GM18951 (cell line): Measurements from ENCODE around the gene ATXN7L2.
"Not testable (repeated sequence)": the region's sequence is repeated elsewhere in the genome, so short reads cannot be mapped to it uniquely, and the experiment has no call there.

ENCODE experiments used
- POLR2A ChIP-seq: IDR thresholded peaks from 4 replicates; pipeline ENCODE4 v1.6.1; 2011; ENCODE audit warnings: mild to moderate bottlenecking; ENCODE audit not compliant: insufficient read length, insufficient read depth; ENCODE audit errors: extremely low read depth
- in situ Hi-C: fragments of 300-500 bp; cut with MboI; formaldehyde crosslinking; loops from one replicate; pipeline ENCODE4 v1.12.0; 2022; ENCODE audit warnings: low sequenced_read_pairs, mixed read lengths, inconsistent platforms; ENCODE audit not compliant: unreplicated experiment

Gene ATXN7L2

GRCh38 chr1:109466452-109467300, 17.0 kb upstream of the ATXN7L2 start, which contains the start of gene SYPL2:
Gene SYPL2, plus strand, starts transcription at chr1:109466546. Its CDS starts 298 bp downstream, at chr1:109466844.
- TF ChIP-seq POLR2A: no peak
- in situ Hi-C loops: no loop called here

DNA sequence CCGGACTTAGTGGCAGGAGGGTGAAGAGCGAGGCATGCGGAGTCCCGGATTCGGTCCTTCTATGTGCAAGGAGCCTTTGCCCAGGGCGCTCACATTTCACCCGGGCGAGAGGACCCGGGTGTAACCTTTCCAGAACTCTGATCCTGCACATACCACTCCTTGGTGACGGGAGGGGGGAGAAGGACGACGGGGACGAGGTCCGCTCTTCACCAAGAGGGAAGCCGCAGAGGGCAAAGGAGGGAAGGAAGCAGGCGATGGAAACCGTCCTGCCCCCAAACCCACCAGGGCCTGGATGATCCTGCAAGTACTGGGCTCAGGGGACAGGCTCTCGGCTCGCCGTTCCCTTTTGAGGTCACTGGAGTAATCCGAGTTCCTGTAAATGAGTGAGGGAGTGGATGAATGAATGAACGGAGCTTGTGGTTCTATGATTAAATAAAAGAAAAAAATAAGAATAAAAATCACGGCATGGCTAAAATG, 16.4 kb upstream of the ATXN7L2 start:
- in situ Hi-C loops: no loop called here
- no peak for TF ChIP-seq POLR2A

GRCh38 chr1:109468061-109468460, 15.6 kb upstream of the ATXN7L2 start:
- in situ Hi-C loops: no loop called here
- no peak for TF ChIP-seq POLR2A

DNA sequence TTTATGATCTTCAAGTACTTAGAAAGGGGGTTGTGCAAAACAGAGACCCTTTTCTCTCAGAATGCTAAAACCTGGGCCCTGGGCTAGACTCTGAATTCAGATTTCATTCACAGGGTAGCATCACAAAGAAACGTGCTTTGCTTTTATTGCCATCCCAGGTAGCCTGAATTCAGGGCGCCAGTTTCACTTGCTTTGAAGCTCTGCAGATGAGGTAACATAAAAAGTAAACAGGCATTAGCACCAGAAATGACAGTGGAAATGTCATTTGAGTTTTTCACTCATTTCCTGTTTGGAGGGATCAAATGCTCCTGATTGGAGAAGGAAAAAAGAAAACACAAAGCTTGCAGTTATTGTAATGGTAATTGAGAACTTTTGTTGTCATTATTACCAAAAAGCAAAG, 14.8 kb upstream of the ATXN7L2 start:
- in situ Hi-C loops: no loop called here
- TF ChIP-seq POLR2A: no peak

DNA sequence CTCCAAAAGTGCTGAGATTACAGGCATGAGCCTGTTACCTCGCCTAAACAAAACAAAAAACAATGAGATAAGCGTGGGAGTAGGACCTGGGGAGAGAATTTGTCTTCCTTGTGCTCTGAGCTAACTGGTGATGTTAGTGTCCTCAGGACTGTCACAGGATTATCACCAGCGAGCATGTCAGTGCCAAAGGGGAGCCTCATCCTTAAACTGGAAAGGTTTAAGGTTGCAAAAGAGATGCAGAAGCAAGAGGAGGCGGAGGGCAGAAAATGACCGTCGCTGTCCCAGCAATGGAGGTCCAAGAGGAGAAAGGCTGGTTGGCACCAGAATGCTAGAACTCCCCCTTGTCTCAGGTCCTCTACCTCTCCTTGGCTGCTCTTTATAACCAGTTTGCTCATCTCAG, 13.5 kb upstream of the ATXN7L2 start:
- in situ Hi-C loops: no loop called here
- no peak for TF ChIP-seq POLR2A

- in situ Hi-C loops: no loop called here
- TF ChIP-seq POLR2A: no peak
These were observed 10.9 kb upstream of the ATXN7L2 start for GRCh38 chr1:109472779-109473178.

- in situ Hi-C loops: not testable (repeated sequence)
These were observed 10.2 kb upstream of the ATXN7L2 start for GRCh38 chr1:109473284-109474057.

DNA sequence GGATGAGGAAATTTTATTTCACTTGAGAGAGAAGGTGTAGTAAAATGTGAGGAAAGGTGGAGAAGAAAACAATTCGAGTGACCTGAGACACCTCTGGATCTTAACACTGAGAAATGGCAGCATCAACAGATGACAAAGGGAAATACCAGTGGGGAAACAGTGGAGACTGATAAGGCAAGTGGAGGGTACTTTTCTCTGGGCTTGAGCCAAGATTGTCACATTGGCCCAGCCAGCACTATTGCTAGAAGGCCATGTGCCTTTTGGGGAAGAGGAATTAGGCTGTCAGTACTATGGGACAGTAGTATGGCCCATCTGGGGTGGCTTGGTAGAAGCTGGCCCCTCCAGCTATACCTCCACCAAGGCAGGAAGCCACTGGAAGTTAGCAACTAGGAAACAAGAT, 9.0 kb upstream of the ATXN7L2 start:
- in situ Hi-C loops: no loop called here
- TF ChIP-seq POLR2A: no peak

GRCh38 chr1:109475261-109475660, 8.4 kb upstream of the ATXN7L2 start:
- in situ Hi-C loops: no loop called here
- no peak for TF ChIP-seq POLR2A

GRCh38 chr1:109476825-109477224, 6.9 kb upstream of the ATXN7L2 start:
- TF ChIP-seq POLR2A: no peak
- in situ Hi-C loops: no loop called here

DNA sequence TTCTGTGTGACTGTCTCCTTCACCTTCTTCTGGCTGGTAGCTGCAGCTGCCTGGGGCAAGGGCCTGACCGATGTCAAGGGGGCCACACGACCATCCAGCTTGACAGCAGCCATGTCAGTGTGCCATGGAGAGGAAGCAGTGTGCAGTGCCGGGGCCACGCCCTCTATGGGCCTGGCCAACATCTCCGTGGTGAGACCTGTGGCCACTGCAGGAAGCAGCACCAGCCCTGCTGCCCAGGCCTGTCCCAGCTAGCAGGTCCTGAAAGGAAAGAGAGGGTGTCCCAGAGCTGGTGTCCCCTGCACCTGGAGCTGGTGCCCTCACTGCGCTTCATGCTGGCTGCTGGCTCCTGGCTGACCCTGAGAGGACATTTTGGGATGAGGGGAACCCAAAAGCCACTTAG, 5.9 kb upstream of the ATXN7L2 start:
- TF ChIP-seq POLR2A: no peak
- in situ Hi-C loops: no loop called here

DNA sequence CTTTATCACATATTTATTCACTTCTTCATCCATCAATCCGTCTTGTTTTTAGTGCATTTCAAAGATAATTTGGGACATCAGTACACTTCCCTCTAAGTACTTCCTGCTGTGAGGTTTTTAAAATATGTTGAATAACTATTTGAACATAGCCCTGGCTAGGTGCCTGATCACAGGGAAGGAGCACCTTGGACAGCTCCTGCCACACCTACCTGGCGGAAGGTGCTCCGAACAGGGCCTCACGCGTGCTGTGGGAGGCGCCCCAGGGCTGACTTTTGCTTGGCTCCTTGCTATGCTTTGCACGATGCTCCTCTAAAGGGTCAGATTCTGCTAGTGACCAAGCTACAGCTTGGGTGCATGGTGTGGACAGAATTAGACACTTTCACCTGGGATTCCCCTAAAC, 4.9 kb upstream of the ATXN7L2 start:
- in situ Hi-C loops: no loop called here
- no peak for TF ChIP-seq POLR2A

DNA sequence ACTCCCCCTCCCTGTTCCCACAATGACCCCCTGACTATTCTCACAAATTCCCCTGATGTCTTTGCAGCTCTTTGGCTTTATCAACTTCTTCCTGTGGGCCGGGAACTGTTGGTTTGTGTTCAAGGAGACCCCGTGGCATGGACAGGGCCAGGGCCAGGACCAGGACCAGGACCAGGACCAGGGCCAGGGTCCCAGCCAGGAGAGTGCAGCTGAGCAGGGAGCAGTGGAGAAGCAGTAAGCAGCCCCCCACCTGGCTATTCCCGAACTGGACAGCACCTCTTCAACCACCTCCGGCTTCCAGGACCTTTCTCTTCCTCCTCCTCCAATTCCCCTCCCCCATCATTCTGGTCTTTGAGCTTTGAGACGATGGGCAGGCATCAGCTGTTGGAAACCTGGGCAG, 4.4 kb upstream of the ATXN7L2 start:
- TF ChIP-seq POLR2A: no peak
- in situ Hi-C loops: no loop called here

- in situ Hi-C loops: no loop called here
- TF ChIP-seq POLR2A: no peak
These were observed 3.8 kb upstream of the ATXN7L2 start for GRCh38 chr1:109479901-109480300.
